HL-60 (cell line): ENCODE measurements around the gene CCT4.

Source experiments
- CTCF ChIP-seq: IDR thresholded peaks from one replicate; pipeline ENCODE4 v1.5.1; 2011; ENCODE audit warnings: low read length, control low read depth, inconsistent platforms; ENCODE audit not compliant: insufficient read depth
- POLR2AphosphoS5 ChIP-seq: IDR thresholded peaks from 2 replicates; pipeline ENCODE4 v1.6.1; 2012; ENCODE audit warnings: low read depth
- REST ChIP-seq: IDR thresholded peaks from 2 replicates; pipeline ENCODE4 v1.6.1; 2012; ENCODE audit warnings: low read depth; ENCODE audit not compliant: insufficient replicate concordance

GRCh38 chr2:61857224-61857623 lies 31.2 kb downstream of the CCT4 start:
- TF ChIP-seq CTCF = no peak
- TF ChIP-seq POLR2AphosphoS5 = no peak
- no peak for TF ChIP-seq REST
